Keratinocyte (primary cell): Measurements from ENCODE around the gene VSIG8. TPM values are rescaled to one million over a fixed set of nuclear protein-coding genes. Genes with fewer than 3 reads are reported as not detected.

Experiments
- DNase-seq: peaks from one replicate; pipeline ENCODE4 v3.0.0-alpha.2; 2011; ENCODE audit warnings: low read depth, missing footprints, low spot score
- FAIRE-seq: peaks from 2 replicates; lab custom pipeline; 2011; peaks lifted over from hg19 to GRCh38; lab: Jason Lieb, UNC
- H2AFZ ChIP-seq: 2 replicates; pipeline ENCODE4 v1.6.0; 2012; ENCODE audit warnings: low read length, control low read depth, inconsistent platforms; ENCODE audit not compliant: control insufficient read depth
- H3K27ac ChIP-seq: 2 replicates; pipeline ENCODE4 v1.5.1; 2011; ENCODE audit warnings: low read length; ENCODE audit not compliant: control insufficient read depth, insufficient read depth
- H3K27me3 ChIP-seq: 3 replicates; pipeline ENCODE4 v1.6.0; 2011; ENCODE audit warnings: low read length; ENCODE audit not compliant: control insufficient read depth, insufficient read depth; ENCODE audit errors: extremely low read depth
- H3K36me3 ChIP-seq, 2 experiments: 2 replicates in 1 of 2; 3 replicates in 1 of 2; pipeline ENCODE4 v1.5.1; 2011; ENCODE audit warnings: low read length in 2 of 2, mild to moderate bottlenecking in 1 of 2; ENCODE audit not compliant: control insufficient read depth in 2 of 2, insufficient read depth in 2 of 2; ENCODE audit errors: extremely low read depth in 1 of 2
- H3K4me1 ChIP-seq: 3 replicates; pipeline ENCODE4 v1.5.1; 2011; ENCODE audit warnings: low read length; ENCODE audit not compliant: control insufficient read depth, insufficient read depth; ENCODE audit errors: extremely low read depth
- H3K4me2 ChIP-seq: 3 replicates; pipeline ENCODE4 v1.6.0; 2011; ENCODE audit warnings: low read depth, low read length; ENCODE audit not compliant: control insufficient read depth, insufficient read depth; ENCODE audit errors: extremely low read depth
- H3K4me3 ChIP-seq, 3 experiments: fragments of 200-600 bp in 1 of 3; sonication (generic) in 1 of 3; 2 replicates in 2 of 3; 3 replicates in 1 of 3; pipeline ENCODE4 v1.5.1; 2011 to 2016; ENCODE audit warnings: low read length in 3 of 3, mild to moderate bottlenecking in 3 of 3, control low read depth in 2 of 3, inconsistent platforms in 1 of 3, low read depth in 1 of 3, mixed read lengths in 1 of 3, mixed run types in 1 of 3, moderate library complexity in 1 of 3; ENCODE audit not compliant: control insufficient read depth in 2 of 3, insufficient read depth in 2 of 3; ENCODE audit errors: extremely low read depth in 1 of 3
- H3K79me2 ChIP-seq: 2 replicates; pipeline ENCODE4 v1.6.0; 2012; ENCODE audit warnings: low read length; ENCODE audit not compliant: control insufficient read depth, insufficient read depth
- H3K9ac ChIP-seq: 3 replicates; pipeline ENCODE4 v1.6.0; 2011; ENCODE audit warnings: low read length; ENCODE audit not compliant: control insufficient read depth, insufficient read depth; ENCODE audit errors: extremely low read depth
- H3K9me1 ChIP-seq: 3 replicates; pipeline ENCODE4 v1.6.0; 2011; ENCODE audit warnings: low read length; ENCODE audit not compliant: control insufficient read depth, insufficient read depth; ENCODE audit errors: extremely low read depth
- H3K9me3 ChIP-seq: 2 replicates; pipeline ENCODE4 v1.5.1; 2012; ENCODE audit warnings: low read depth, low read length; ENCODE audit not compliant: control insufficient read depth
- H4K20me1 ChIP-seq: 3 replicates; pipeline ENCODE4 v1.6.0; 2011; ENCODE audit warnings: low read length; ENCODE audit not compliant: control insufficient read depth, insufficient read depth; ENCODE audit errors: extremely low read depth
- EZH2 ChIP-seq: IDR thresholded peaks from one replicate; pipeline ENCODE4 v1.6.1; 2012; ENCODE audit warnings: inconsistent platforms, mild to moderate bottlenecking, low read length, moderate library complexity
- dilution Hi-C: fragments of 300-500 bp; cut with MboI; formaldehyde crosslinking; loops from one replicate; pipeline ENCODE4 v1.7.0; 2020; ENCODE audit warnings: low sequenced_read_pairs; ENCODE audit not compliant: extremely low pct_ligation_motif_present
- polyA plus RNA-seq, 5 experiments: library from polyadenylated mRNA; depleted of rRNA in 3 of 5; stranded (reverse) in 3 of 5; stranded (forward) in 1 of 5; unstranded in 1 of 5; fragments of >200 nt; gene quantifications; 1 replicate in 1 of 5; 2 replicates in 3 of 5; 3 replicates in 1 of 5; pipeline versions ENCODE4 v1.2.1 to v1.2.3, GENCODE V29; 2011 to 2012; ENCODE audit warnings: missing spikeins in 2 of 5, low read depth in 1 of 5, low replicate concordance in 1 of 5
- TF ChIP-seq, protein P1 (sequence below), 3 experiments: IDR thresholded peaks in 1 of 3; conservative IDR thresholded peaks in 1 of 3; optimal IDR thresholded peaks in 1 of 3; 2 replicates in 2 of 3; 3 replicates in 1 of 3; pipeline versions ENCODE3 to v1.5.1; 2011; ENCODE audit warnings: low read length in 3 of 3, mild to moderate bottlenecking in 3 of 3, moderate library complexity in 2 of 3, control low read depth in 1 of 3, inconsistent platforms in 1 of 3; ENCODE audit not compliant: insufficient read depth in 2 of 3; ENCODE audit errors: extremely low read depth in 1 of 3

VSIG8 gene
- polyA plus RNA-seq, 1 donor (not counting 4 experiments of a cell fraction or from before 2014, with no cell fraction given) = 0.56 TPM

- no peak overlapping the region for H2AFZ ChIP-seq
- TF ChIP-seq, protein P1, sequence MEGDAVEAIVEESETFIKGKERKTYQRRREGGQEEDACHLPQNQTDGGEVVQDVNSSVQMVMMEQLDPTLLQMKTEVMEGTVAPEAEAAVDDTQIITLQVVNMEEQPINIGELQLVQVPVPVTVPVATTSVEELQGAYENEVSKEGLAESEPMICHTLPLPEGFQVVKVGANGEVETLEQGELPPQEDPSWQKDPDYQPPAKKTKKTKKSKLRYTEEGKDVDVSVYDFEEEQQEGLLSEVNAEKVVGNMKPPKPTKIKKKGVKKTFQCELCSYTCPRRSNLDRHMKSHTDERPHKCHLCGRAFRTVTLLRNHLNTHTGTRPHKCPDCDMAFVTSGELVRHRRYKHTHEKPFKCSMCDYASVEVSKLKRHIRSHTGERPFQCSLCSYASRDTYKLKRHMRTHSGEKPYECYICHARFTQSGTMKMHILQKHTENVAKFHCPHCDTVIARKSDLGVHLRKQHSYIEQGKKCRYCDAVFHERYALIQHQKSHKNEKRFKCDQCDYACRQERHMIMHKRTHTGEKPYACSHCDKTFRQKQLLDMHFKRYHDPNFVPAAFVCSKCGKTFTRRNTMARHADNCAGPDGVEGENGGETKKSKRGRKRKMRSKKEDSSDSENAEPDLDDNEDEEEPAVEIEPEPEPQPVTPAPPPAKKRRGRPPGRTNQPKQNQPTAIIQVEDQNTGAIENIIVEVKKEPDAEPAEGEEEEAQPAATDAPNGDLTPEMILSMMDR (optimal IDR thresholded peaks at IDR 0.05 in 1 of 3, IDR thresholded peaks at IDR 0.05 in 1 of 3, conservative IDR thresholded peaks at IDR 0.05 in 1 of 3; ENCODE audit: extremely low read depth in 1 of 3, insufficient read depth in 2 of 3, low read length in 3 of 3) = no peak
- no peak for TF ChIP-seq EZH2
- dilution Hi-C loops = no loop called here
- no peak for DNase-seq
- H3K4me2 ChIP-seq = no peak overlapping the region
- no peaks in the 10 kb centered on the region for H3K36me3 ChIP-seq
- no peaks in the 10 kb centered on the region for H3K79me2 ChIP-seq
- H3K4me3 ChIP-seq = no peak overlapping the region
- no peaks in the 10 kb centered on the region for H3K9me1 ChIP-seq
- no peak for FAIRE-seq
- H3K9ac ChIP-seq = no peak overlapping the region
- no peaks in the 10 kb centered on the region for H4K20me1 ChIP-seq
- H3K4me1 ChIP-seq = peaks cover 6% of the 10 kb centered on the region
- H3K27me3 ChIP-seq = no peaks in the 10 kb centered on the region
- no peak overlapping the region for H3K27ac ChIP-seq
- H3K9me3 ChIP-seq = no peaks in the 10 kb centered on the region
Observed at GRCh38 chr1:159830722-159831121, 31.7 kb downstream of the VSIG8 start.

- Histone ChIP-seq H3K4me1 (peaks cover 6% of the 10 kb centered on the region), H3K36me3 (no peaks in the 10 kb centered on the region), H3K79me2 (no peaks in the 10 kb centered on the region), H3K4me2 (no peak overlapping the region), H3K9ac (no peak overlapping the region), H3K27ac (no peak overlapping the region), H3K4me3 (no peak overlapping the region), H3K9me1 (no peaks in the 10 kb centered on the region), H3K27me3 (no peaks in the 10 kb centered on the region), H4K20me1 (no peaks in the 10 kb centered on the region), H3K9me3 (no peaks in the 10 kb centered on the region), H2AFZ (peak overlapping the region; percentile 48)
- TF ChIP-seq, protein P1 (optimal IDR thresholded peaks at IDR 0.05 in 1 of 3, IDR thresholded peaks at IDR 0.05 in 1 of 3, conservative IDR thresholded peaks at IDR 0.05 in 1 of 3; ENCODE audit: extremely low read depth in 1 of 3, insufficient read depth in 2 of 3, low read length in 3 of 3) = no peak
- no peak for TF ChIP-seq EZH2
- DNase-seq = no peak
- dilution Hi-C loops = no loop called here
- peak; percentile 87 for FAIRE-seq
Observed at GRCh38 chr1:159829822-159830465, 32.5 kb downstream of the VSIG8 start.
